ENCODE results near the gene SIX2. TPM values are rescaled to one million over a fixed set of nuclear protein-coding genes. Genes with fewer than 3 reads are reported as not detected.

SIX2 gene
- total and polyA plus RNA-seq, 10 of the 15 experiments (the other 5 are each of a cell fraction or from before 2014, with no cell fraction given), result not detected

GRCh38 chr2:45012733-45013132 is 3.5 kb upstream of the SIX2 start (continued):
- TF ChIP-seq E2F8 (IDR thresholded peaks at IDR 0.05; ENCODE audit: low read depth, partially characterized antibody) (no peak), ZBTB4 (CRISPR knock-in tag; IDR thresholded peaks at IDR 0.05) (no peak)

- Histone ChIP-seq H3K9me3 (replicated peaks; ENCODE audit: control insufficient read depth, insufficient read depth, low read length) (no peaks in the 10 kb centered on the region; the same call in 2 of the 3 replicates), H3K4me3 (no peak overlapping the region), H3K36me3 (ENCODE audit: control insufficient read depth in 2 of 2, insufficient read depth in 2 of 2, low read length in 1 of 2) (no peaks in the 10 kb centered on the region), H3K4me2 (ENCODE audit: control insufficient read depth, insufficient read depth) (no peak overlapping the region), H3K79me2 (ENCODE audit: control insufficient read depth, insufficient read depth, low read length) (no peaks in the 10 kb centered on the region), H3K9ac (ENCODE audit: control insufficient read depth, insufficient read depth, low read length) (no peak overlapping the region), H2AFZ (ENCODE audit: control insufficient read depth, low read depth, low read length) (no peak overlapping the region), H3K4me1 (ENCODE audit: control insufficient read depth, insufficient read depth, low read length) (no peaks in the 10 kb centered on the region), H3K27me3 (replicated peaks in 1 of 2; ENCODE audit: control insufficient read depth in 2 of 2, insufficient read depth in 2 of 2, low read length in 1 of 2) (peaks cover 24 to 39% of the 10 kb centered on the region in 2 experiments), H3K27ac (ENCODE audit: control insufficient read depth, insufficient read depth) (no peak overlapping the region), H4K20me1 (ENCODE audit: control insufficient read depth, insufficient read depth) (no peaks in the 10 kb centered on the region)
- ChIA-PET CTCF (no interaction called here), SMC1A (ENCODE audit: uncharacterized antibody, unreplicated experiment) (interaction anchor here (0.6 kb wide), 1 partner anchor 969 kb away, joined by 3 read pairs; no protein-coding TSS in a partner anchor), POLR2A (no interaction called here), RAD21 (ENCODE audit: unreplicated experiment) (no interaction called here)
- WGBS (ENCODE audit: insufficient coverage, insufficient replicate concordance, low lambda C conversion rate, missing lambda C conversion rate), result 32% methylated on average over 10 of the region's 10 CpGs
- no peak for DNase-seq (ENCODE audit: low read depth, low spot score)
- no TSS peak for BruUV-seq (replicated peaks)
- ATAC-seq, result no peak
- in situ Hi-C loops (cut with MboI) (no loop called here), intact Hi-C loops (cut with micrococcal nuclease; ENCODE audit: unreplicated experiment) (no loop called here)
- no peak for FAIRE-seq
- TF ChIP-seq ZNF622 (IDR thresholded peaks at IDR 0.05), result no peak
- TF ChIP-seq STAT3 (IDR thresholded peaks at IDR 0.05; ENCODE audit: low read depth, low read length), result no peak
- no peak for TF ChIP-seq IRF4 (IDR thresholded peaks at IDR 0.05; ENCODE audit: low read depth, low read length)
- TF ChIP-seq ZNF274 (IDR thresholded peaks at IDR 0.05; ENCODE audit: insufficient read depth, insufficient read length), result no peak
- no peak for TF ChIP-seq RUNX3 (IDR thresholded peaks at IDR 0.05; ENCODE audit: low read length)
- no peak for TF ChIP-seq MYB (IDR thresholded peaks at IDR 0.05; ENCODE audit: borderline replicate concordance, low read depth, low read length)
- TF ChIP-seq ZNF384 (IDR thresholded peaks at IDR 0.05; ENCODE audit: borderline replicate concordance, low read depth, low read length), result no peak
- no peak for TF ChIP-seq BCL11A (IDR thresholded peaks at IDR 0.05; ENCODE audit: low read depth, low read length)
- no peak for TF ChIP-seq ZNF592 (IDR thresholded peaks at IDR 0.05)
Observed at GRCh38 chr2:45011621-45012602, 2.7 kb upstream of the SIX2 start.
